Colonic mucosa (tissue), 4 donors: ENCODE results near the gene DUSP19. TPM values are rescaled to one million over a fixed set of nuclear protein-coding genes. Genes with fewer than 3 reads are reported as not detected.
A peak's percentile ranks its signal among the peaks of the same experiment; 100 is the strongest.

Experiments
- DNase-seq: peaks from one replicate; pipeline ENCODE4 v3.0.0-alpha.2; 2020
- H3K27ac ChIP-seq: fragments of 200-600 bp; one replicate; pipeline ENCODE4 v1.8.0; 2021
- H3K27me3 ChIP-seq: fragments of 200-600 bp; one replicate; pipeline ENCODE4 v1.8.0; 2021
- H3K36me3 ChIP-seq: fragments of 200-600 bp; one replicate; pipeline ENCODE4 v1.8.0; 2021
- H3K4me1 ChIP-seq: fragments of 200-600 bp; one replicate; pipeline ENCODE4 v1.8.0; 2021; ENCODE audit warnings: mild to moderate bottlenecking
- H3K4me3 ChIP-seq: fragments of 200-600 bp; one replicate; pipeline ENCODE4 v1.8.0; 2021
- H3K9ac ChIP-seq, 2 donors: one replicate each; pipeline ENCODE4 v1.7.0; 2013; ENCODE audit warnings: control low read depth in 2 of 2, low read depth in 2 of 2, low read length in 2 of 2
- H3K9me3 ChIP-seq: fragments of 200-600 bp; one replicate; pipeline ENCODE4 v1.8.0; 2021
- intact Hi-C: fragments of 100-400 bp; cut with DNase I; formaldehyde crosslinking; loops from one replicate; pipeline ENCODE4 v1.14.1; 2022
- total RNA-seq, 2 donors: library from RNA; stranded (reverse); fragmentation: NEBNext Ultra II Directional in 1 of 2; extraction: Animal tissue kit (Norgen Biotek cat#: 25700) in 1 of 2; gene quantifications; one replicate each; pipeline ENCODE4 v1.2.1, GENCODE V29; 2021
- TF ChIP-seq, protein P1 (sequence below): fragments of 200-600 bp; IDR thresholded peaks from one replicate; pipeline ENCODE4 v1.8.0; 2022; ENCODE audit warnings: antibody characterized with exemption, mild to moderate bottlenecking
- donor health status: healthy.
- donor health status: DM: no; HTN: no; CAD: no.
- donor health status: DM: no; HTN: no; CAD: no.

The DUSP19 gene, protein sequence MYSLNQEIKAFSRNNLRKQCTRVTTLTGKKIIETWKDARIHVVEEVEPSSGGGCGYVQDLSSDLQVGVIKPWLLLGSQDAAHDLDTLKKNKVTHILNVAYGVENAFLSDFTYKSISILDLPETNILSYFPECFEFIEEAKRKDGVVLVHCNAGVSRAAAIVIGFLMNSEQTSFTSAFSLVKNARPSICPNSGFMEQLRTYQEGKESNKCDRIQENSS
- total RNA-seq = 1 to 10 TPM; 2.0 to 2.5 TPM

DNA sequence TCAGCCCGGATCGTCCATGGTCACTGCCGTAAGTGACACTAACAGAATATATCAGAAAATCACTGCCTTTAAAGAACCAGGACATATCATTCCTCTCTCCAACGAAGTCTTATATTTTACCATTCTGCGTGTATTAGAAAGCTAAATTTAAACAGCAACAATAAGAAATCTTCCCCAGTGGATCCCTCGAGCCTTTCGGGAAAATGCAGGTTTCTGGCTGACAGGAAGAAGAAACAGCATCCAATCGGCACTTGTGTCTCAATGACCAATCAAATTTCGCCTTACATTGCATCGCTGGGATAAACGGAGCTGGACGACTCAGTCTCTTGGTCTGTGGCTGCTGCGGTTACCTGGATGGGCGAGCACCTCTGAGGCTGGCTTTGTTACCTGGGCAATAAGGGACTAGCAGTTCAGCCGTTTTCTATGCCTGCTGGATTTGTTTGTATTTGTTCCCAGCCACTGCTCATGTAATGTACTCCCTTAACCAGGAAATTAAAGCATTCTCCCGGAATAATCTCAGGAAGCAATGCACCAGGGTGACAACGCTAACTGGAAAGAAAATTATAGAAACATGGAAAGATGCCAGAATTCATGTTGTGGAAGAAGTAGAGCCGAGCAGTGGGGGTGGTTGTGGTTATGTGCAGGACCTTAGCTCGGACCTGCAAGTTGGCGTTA, at the start of gene DUSP19:
TSS of gene DUSP19 (plus strand) at position 284 of the 675 bp plus-strand sequence. CDS start at position 471, 187 bp downstream.
- no peaks in the 10 kb centered on the region for H3K9me3 ChIP-seq
- peak within 1 kb of the TSS; percentile 72 for H3K27ac ChIP-seq
- H3K36me3 ChIP-seq = no peaks in the 10 kb centered on the region
- DNase-seq = peak; percentile 98
- intact Hi-C loops = loop anchor here (5.0 kb wide), 1 partner anchor 44 kb away; the partner anchor contains the start of gene NUP35
- TF ChIP-seq, protein P1, sequence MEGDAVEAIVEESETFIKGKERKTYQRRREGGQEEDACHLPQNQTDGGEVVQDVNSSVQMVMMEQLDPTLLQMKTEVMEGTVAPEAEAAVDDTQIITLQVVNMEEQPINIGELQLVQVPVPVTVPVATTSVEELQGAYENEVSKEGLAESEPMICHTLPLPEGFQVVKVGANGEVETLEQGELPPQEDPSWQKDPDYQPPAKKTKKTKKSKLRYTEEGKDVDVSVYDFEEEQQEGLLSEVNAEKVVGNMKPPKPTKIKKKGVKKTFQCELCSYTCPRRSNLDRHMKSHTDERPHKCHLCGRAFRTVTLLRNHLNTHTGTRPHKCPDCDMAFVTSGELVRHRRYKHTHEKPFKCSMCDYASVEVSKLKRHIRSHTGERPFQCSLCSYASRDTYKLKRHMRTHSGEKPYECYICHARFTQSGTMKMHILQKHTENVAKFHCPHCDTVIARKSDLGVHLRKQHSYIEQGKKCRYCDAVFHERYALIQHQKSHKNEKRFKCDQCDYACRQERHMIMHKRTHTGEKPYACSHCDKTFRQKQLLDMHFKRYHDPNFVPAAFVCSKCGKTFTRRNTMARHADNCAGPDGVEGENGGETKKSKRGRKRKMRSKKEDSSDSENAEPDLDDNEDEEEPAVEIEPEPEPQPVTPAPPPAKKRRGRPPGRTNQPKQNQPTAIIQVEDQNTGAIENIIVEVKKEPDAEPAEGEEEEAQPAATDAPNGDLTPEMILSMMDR = no peak
- H3K4me3 ChIP-seq = peak within 1 kb of the TSS; percentile 48
- H3K4me1 ChIP-seq = no peaks in the 10 kb centered on the region
- H3K9ac ChIP-seq = peak within 1 kb of the TSS; percentile 64 to 77
- no peaks in the 10 kb centered on the region for H3K27me3 ChIP-seq

- Histone ChIP-seq H3K4me1 (peaks cover 10% of the 10 kb centered on the region), H3K9me3 (no peaks in the 10 kb centered on the region), H3K36me3 (no peaks in the 10 kb centered on the region), H3K27me3 (no peaks in the 10 kb centered on the region), H3K27ac (no peak overlapping the region), H3K9ac (no peak overlapping the region), H3K4me3 (no peak overlapping the region)
- TF ChIP-seq, protein P1 = no peak
- no peak for DNase-seq
- intact Hi-C loops = no loop called here
Measured at GRCh38 chr2:183029219-183029618, 49.3 kb upstream of the DUSP19 start.

DNA sequence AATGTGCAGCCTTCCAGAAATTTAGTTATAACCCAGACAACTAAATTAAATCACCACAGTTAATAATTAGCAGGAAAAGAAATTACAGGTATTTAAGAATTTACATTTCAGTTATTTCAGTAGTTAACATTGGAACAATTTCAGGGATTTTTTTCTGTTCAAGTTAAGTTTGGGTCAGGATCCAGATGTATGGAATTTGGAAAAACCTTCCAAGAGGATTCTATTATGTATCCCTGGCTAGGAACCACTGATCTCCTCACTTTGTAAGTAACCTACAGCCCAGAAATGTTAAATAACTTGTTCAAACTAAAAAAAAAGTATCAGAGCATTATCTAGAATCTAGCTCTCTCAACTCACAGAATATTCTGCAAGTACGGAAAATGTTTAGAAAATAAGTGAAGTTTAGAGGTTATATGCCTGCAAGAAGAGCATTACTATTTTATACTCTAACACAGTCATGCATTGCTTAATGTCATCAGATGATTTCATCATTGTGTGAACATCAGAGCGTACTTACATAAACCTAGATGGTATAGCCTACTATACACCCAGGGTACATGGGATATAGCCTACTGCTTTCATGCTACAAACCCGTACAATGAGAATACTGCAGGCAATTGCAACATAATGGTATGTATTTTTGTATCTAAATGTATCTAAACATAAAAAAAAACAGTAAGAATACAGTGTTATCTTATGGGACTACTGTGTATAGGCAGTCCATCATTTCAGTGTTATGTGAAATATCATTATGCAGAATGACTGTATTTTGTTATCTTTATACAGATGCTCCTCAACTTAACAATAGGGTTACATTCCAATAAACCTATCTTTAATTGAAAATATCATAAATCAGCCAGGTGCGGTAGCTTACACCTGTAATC, 46.4 kb upstream of the DUSP19 start:
- DNase-seq = no peak
- intact Hi-C loops = no loop called here
- peaks cover 14% of the 10 kb centered on the region for H3K4me1 ChIP-seq
- H3K4me3 ChIP-seq = no peak overlapping the region
- no peaks in the 10 kb centered on the region for H3K27me3 ChIP-seq
- H3K9me3 ChIP-seq = no peaks in the 10 kb centered on the region
- TF ChIP-seq, protein P1 = no peak
- no peaks in the 10 kb centered on the region for H3K36me3 ChIP-seq
- no peak overlapping the region for H3K9ac ChIP-seq
- no peak overlapping the region for H3K27ac ChIP-seq

DNA sequence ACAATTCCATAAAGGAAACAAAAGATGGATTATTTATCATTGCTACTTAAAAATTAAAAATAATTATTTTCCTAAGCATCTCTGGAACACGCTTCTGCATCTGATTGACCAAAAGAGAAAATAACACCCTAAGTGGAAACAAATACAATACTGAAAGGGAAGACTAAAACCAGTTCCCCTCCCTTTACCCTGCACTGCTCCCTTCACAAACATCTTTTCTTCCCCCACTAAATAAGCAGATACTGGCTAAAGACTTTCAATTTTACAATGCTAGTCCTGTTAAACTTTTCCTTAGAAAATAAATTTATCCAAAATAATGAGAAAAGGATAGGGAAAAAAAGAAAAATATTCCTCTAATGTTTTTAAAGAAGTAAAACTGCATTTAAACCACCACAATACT, 44.6 kb upstream of the DUSP19 start:
- no peaks in the 10 kb centered on the region for H3K9me3 ChIP-seq
- no peak overlapping the region for H3K27ac ChIP-seq
- H3K9ac ChIP-seq = no peak overlapping the region
- no peak overlapping the region for H3K4me3 ChIP-seq
- H3K27me3 ChIP-seq = no peaks in the 10 kb centered on the region
- intact Hi-C loops = no loop called here
- TF ChIP-seq, protein P1 = no peak
- H3K36me3 ChIP-seq = no peaks in the 10 kb centered on the region
- no peak for DNase-seq
- peaks cover 14% of the 10 kb centered on the region for H3K4me1 ChIP-seq

GRCh38 chr2:183034806-183035205, 43.7 kb upstream of the DUSP19 start:
- DNase-seq = no peak
- Histone ChIP-seq H3K4me1 (peaks cover 14% of the 10 kb centered on the region), H3K4me3 (no peak overlapping the region), H3K36me3 (no peaks in the 10 kb centered on the region), H3K27me3 (no peaks in the 10 kb centered on the region), H3K9me3 (no peaks in the 10 kb centered on the region), H3K9ac (no peak overlapping the region), H3K27ac (no peak overlapping the region)
- intact Hi-C loops = no loop called here
- TF ChIP-seq, protein P1 = no peak
